ENCODE results near the gene HLA-F. TPM values are rescaled to one million over a fixed set of nuclear protein-coding genes. Genes with fewer than 3 reads are reported as not detected.

Gene HLA-F
- total and polyA plus RNA-seq, 8 donors: 15.4 to 197 (median 21.1) TPM

DNA sequence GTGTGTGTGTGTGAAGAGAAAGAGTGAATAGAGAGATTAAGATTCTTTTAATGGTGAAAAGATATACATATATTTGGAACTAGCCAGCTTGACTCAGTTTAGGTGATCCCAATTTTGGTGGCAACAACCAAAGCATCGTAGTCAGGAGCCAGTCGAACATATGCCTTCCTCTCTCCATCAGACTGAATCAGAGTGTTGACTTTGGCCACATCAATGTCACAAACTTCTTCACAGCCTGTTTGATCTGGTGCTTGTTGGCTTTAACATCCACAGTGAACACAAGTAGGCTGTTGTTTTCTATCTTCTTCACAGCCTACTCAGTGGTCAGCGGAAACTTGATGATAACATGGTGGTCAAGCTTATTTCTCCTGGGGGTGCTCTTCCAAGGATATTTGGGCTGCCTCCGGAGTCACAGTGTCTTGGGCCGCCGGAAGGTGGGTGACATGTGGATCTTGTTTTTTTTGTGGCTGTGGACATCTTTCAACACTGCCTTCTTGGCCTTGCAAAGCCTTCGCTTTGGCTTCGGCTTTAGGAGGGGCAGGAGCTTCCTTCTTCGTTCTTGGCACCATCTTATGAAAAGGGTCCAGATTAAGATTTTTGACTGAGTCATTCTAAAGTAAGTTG lies 3.4 kb downstream of the HLA-F start:
- Histone ChIP-seq H3K27ac (no peak overlapping the region), H3K36me3 (peaks cover 0 to 52% of the 10 kb centered on the region in 2 donors), H3K27me3 (no peaks in the 10 kb centered on the region), H3K9me3 (no peaks in the 10 kb centered on the region), H3K4me3 (peak overlapping the region in 1 of 2 donors; percentile 100), H3K4me1 (peaks cover 0 to 36% of the 10 kb centered on the region in 2 donors)
- TF ChIP-seq, protein P1, sequence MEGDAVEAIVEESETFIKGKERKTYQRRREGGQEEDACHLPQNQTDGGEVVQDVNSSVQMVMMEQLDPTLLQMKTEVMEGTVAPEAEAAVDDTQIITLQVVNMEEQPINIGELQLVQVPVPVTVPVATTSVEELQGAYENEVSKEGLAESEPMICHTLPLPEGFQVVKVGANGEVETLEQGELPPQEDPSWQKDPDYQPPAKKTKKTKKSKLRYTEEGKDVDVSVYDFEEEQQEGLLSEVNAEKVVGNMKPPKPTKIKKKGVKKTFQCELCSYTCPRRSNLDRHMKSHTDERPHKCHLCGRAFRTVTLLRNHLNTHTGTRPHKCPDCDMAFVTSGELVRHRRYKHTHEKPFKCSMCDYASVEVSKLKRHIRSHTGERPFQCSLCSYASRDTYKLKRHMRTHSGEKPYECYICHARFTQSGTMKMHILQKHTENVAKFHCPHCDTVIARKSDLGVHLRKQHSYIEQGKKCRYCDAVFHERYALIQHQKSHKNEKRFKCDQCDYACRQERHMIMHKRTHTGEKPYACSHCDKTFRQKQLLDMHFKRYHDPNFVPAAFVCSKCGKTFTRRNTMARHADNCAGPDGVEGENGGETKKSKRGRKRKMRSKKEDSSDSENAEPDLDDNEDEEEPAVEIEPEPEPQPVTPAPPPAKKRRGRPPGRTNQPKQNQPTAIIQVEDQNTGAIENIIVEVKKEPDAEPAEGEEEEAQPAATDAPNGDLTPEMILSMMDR (IDR thresholded peaks at IDR 0.05): no peak
- intact Hi-C loops (cut with DNase I): loop anchor here in 1 of 2 donors (10.0 kb wide), 1 partner anchor 288 kb away; no protein-coding TSS in a partner anchor
- DNase-seq: no peak
- ATAC-seq: no peak

DNA sequence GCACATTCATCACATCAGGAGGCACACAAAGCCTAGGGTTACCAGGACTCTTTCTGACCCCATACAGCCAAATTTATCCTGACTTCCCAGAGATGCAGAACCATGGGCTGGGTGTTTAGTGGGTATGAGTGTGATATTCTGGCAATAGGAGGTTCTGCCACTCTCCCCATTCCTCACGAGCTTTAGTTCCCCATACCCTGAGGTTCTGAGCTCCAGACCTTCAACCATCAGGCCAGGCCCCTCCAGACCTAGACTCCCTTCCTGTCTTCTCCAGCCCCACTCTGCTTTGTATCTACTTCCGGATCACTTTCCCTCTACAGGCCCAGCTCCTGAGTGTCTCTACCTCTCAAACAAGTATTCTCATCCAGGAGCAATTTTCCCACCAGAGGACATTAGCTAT lies 4.4 kb downstream of the HLA-F start:
- no peak overlapping the region for H3K27ac ChIP-seq
- TF ChIP-seq, protein P1 (IDR thresholded peaks at IDR 0.05): no peak
- H3K4me3 ChIP-seq: no peak overlapping the region
- DNase-seq (no peak), ATAC-seq (no peak)
- no peaks in the 10 kb centered on the region for H3K27me3 ChIP-seq
- H3K36me3 ChIP-seq: peaks cover 0 to 52% of the 10 kb centered on the region in 2 donors
- H3K9me3 ChIP-seq: no peaks in the 10 kb centered on the region
- intact Hi-C loops (cut with DNase I): loop anchor here in 1 of 2 donors (10.0 kb wide), 1 partner anchor 287 kb away; no protein-coding TSS in a partner anchor
- H3K4me1 ChIP-seq: peaks cover 0 to 36% of the 10 kb centered on the region in 2 donors

DNA sequence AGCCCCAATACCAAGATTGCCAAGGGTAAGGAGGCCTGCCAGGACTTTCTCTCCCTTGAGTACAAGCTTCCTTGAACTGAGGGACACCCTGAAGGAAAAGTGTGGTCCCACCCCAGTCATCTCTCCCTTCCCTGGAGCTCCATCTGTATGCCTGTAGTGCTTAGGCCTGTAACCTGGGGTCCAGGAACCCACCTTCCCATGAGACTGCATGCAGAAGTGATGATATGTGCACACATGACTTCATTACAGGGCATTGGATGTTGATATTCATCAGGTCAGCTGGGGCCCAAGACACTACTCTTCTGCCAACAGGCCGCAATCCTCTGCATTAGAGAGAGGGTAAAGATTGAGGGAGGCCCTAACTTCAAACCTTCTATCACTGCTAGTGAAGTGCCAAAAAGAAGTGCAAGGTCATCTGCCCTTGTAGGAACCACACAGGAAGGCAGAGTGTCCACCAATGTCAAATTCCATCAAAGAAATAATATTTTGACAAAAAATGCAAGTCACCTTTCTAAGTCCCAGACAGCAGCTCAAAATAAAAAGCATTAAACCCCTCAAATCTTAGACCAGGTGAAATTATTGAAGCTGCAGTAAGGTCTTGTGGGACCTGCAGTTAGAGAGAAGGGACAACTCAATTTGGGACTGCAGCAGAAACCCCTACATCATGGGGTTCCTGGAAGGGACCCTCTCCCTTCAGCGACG lies 5.1 kb downstream of the HLA-F start:
- ATAC-seq (no peak), DNase-seq (no peak)
- Histone ChIP-seq H3K36me3 (peaks cover 0 to 52% of the 10 kb centered on the region in 2 donors), H3K27ac (no peak overlapping the region), H3K4me1 (peaks cover 0 to 36% of the 10 kb centered on the region in 2 donors), H3K9me3 (no peaks in the 10 kb centered on the region), H3K27me3 (no peaks in the 10 kb centered on the region), H3K4me3 (no peak overlapping the region)
- TF ChIP-seq, protein P1 (IDR thresholded peaks at IDR 0.05): no peak
- intact Hi-C loops (cut with DNase I): loop anchor here in 1 of 2 donors (10.0 kb wide), 1 partner anchor 286 kb away; no protein-coding TSS in a partner anchor

DNA sequence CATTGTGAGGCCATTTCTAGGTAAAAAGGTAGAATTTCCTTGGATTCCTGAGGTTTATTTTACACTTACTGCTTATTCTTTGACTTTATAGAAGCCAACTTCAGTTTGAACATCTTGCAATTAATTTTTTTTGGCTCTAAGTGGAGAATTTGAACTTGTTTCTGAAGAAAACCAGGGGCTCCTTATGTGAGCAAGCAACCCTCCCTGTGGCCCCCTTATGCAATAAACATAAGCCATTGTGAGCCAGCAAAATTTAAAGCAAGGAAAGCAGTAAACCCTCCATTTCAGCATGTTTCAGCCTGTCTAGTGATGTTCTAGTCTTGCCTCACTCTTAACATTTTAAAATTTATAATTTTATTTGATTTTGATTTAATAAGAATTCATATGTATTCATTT lies 5.6 kb downstream of the HLA-F start:
- H3K36me3 ChIP-seq: peaks cover 0 to 51% of the 10 kb centered on the region in 2 donors
- intact Hi-C loops (cut with DNase I): loop anchor here in 1 of 2 donors (10.0 kb wide), 1 partner anchor 286 kb away; no protein-coding TSS in a partner anchor
- no peak overlapping the region for H3K4me3 ChIP-seq
- DNase-seq: no peak
- H3K4me1 ChIP-seq: peaks cover 0 to 36% of the 10 kb centered on the region in 2 donors
- H3K27ac ChIP-seq: no peak overlapping the region
- no peaks in the 10 kb centered on the region for H3K9me3 ChIP-seq
- H3K27me3 ChIP-seq: no peaks in the 10 kb centered on the region
- TF ChIP-seq, protein P1 (IDR thresholded peaks at IDR 0.05): no peak
- no peak for ATAC-seq

DNA sequence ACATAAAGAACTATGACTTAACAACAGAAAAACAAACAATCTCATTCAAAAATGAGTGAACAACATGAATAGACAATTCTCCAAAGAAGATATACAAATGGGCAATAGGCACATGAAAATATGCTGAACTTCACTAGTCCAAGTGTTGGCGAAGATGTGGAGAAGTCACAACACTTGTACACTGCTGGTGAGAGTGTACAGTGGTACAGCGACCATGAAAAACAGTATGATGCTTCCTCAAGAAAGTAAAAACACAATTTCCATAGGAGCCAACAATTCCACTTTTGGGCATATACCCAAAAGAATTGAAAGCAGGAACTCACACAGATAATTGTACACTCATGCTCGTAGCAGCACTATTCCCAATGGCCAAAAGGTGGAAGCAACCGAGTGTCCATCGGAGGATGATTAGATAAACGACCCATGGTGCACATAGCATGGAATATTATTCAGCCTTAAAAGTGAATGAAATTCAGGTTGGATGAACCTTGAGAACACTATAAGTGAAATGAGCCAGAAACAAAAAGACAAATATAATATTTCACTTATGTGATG lies 6.6 kb downstream of the HLA-F start:
- Histone ChIP-seq H3K27ac (no peak overlapping the region), H3K27me3 (no peaks in the 10 kb centered on the region), H3K4me3 (no peak overlapping the region), H3K9me3 (no peaks in the 10 kb centered on the region), H3K4me1 (peaks cover 0 to 29% of the 10 kb centered on the region in 2 donors), H3K36me3 (peaks cover 0 to 41% of the 10 kb centered on the region in 2 donors)
- intact Hi-C loops (cut with DNase I): loop anchor here in 1 of 2 donors (10.0 kb wide), 1 partner anchor 285 kb away; no protein-coding TSS in a partner anchor
- ATAC-seq: no peak
- DNase-seq: no peak
- TF ChIP-seq, protein P1 (IDR thresholded peaks at IDR 0.05): no peak
